HG03432 (cell line): ENCODE measurements around the gene TIMP2.
"Not testable (repeated sequence)": the region's sequence is repeated elsewhere in the genome, so short reads cannot be mapped to it uniquely, and the experiment has no call there.

Experiments
- ATAC-seq: cut with Tn5 transposase; IDR thresholded peaks from one replicate; pipeline ENCODE4 v1.9.1; 2021; ENCODE audit warnings: mild to moderate bottlenecking, moderate library complexity; ENCODE audit not compliant: unreplicated experiment

The TIMP2 gene

GRCh38 chr17:78925234-78925633 is at the start of gene TIMP2:
TSS of gene TIMP2 (minus strand) at chr17:78925387. CDS start at chr17:78925088, 299 bp downstream.
- no peak for ATAC-seq

GRCh38 chr17:78973792-78974520 is 48.8 kb upstream of the TIMP2 start:
- ATAC-seq = no peak

GRCh38 chr17:78973196-78973595 is 48.0 kb upstream of the TIMP2 start:
- ATAC-seq = no peak

GRCh38 chr17:78972507-78973105 is 47.4 kb upstream of the TIMP2 start:
- no peak for ATAC-seq

GRCh38 chr17:78971756-78972506 is 46.7 kb upstream of the TIMP2 start:
- ATAC-seq = no peak

- ATAC-seq = no peak
Measured at GRCh38 chr17:78970834-78971755, 45.9 kb upstream of the TIMP2 start.

- ATAC-seq = no peak
Measured at GRCh38 chr17:78969865-78970264, 44.7 kb upstream of the TIMP2 start.

GRCh38 chr17:78967782-78968362 is 42.7 kb upstream of the TIMP2 start:
- ATAC-seq = no peak

GRCh38 chr17:78966910-78967600 is 41.9 kb upstream of the TIMP2 start:
- no peak for ATAC-seq

- no peak for ATAC-seq
Measured at GRCh38 chr17:78966123-78966813, 41.1 kb upstream of the TIMP2 start.

GRCh38 chr17:78965491-78965924 is 40.3 kb upstream of the TIMP2 start:
- ATAC-seq = no peak

GRCh38 chr17:78963378-78963777 is 38.2 kb upstream of the TIMP2 start:
- no peak for ATAC-seq

GRCh38 chr17:78962984-78963348 is 37.8 kb upstream of the TIMP2 start:
- not testable (repeated sequence) for ATAC-seq

GRCh38 chr17:78962345-78962983 is 37.3 kb upstream of the TIMP2 start:
- ATAC-seq = no peak

GRCh38 chr17:78961571-78961970 is 36.4 kb upstream of the TIMP2 start:
- ATAC-seq = no peak

GRCh38 chr17:78960928-78961327 is 35.7 kb upstream of the TIMP2 start:
- no peak for ATAC-seq

GRCh38 chr17:78959803-78960202 is 34.6 kb upstream of the TIMP2 start:
- no peak for ATAC-seq

GRCh38 chr17:78958641-78959127 is 33.5 kb upstream of the TIMP2 start:
- ATAC-seq = no peak

- no peak for ATAC-seq
Measured at GRCh38 chr17:78957128-78957527, 31.9 kb upstream of the TIMP2 start.
